Vagina (tissue), 2 donors: Measurements from ENCODE around the gene TMEM186. TPM values are rescaled to one million over a fixed set of nuclear protein-coding genes. Genes with fewer than 3 reads are reported as not detected.

Source experiments
- DNase-seq, 2 donors: peaks; one replicate each; pipeline ENCODE4 v3.0.0-alpha.2; 2017; ENCODE audit errors: extremely low spot score in 2 of 2
- H3K27ac ChIP-seq: fragments of 200-600 bp; sonication (generic); one replicate; pipeline ENCODE4 v1.5.1; 2019
- H3K27me3 ChIP-seq: fragments of 200-600 bp; sonication (generic); one replicate; pipeline ENCODE4 v1.5.1; 2019
- H3K36me3 ChIP-seq, 2 donors: fragments of 200-600 bp; sonication (generic); one replicate each; pipeline ENCODE4 v1.5.1; 2017 to 2019
- H3K4me1 ChIP-seq: fragments of 200-600 bp; sonication (generic); one replicate; pipeline ENCODE4 v1.5.1; 2019
- H3K4me3 ChIP-seq, 2 donors: fragments of 200-600 bp; sonication (generic); 1 replicate in 1 of 2; 2 replicates in 1 of 2; pipeline ENCODE4 v1.5.1; 2016 to 2019
- H3K9me3 ChIP-seq: fragments of 200-600 bp; sonication (generic); one replicate; pipeline ENCODE4 v1.5.1; 2019
- CTCF ChIP-seq, 3 experiments: fragments of 450-650 bp in 2 of 3; fragments of 200-600 bp in 1 of 3; sonication (generic) in 1 of 3; IDR thresholded peaks; one replicate each; pipeline ENCODE4 v1.5.1; 2017 to 2019; ENCODE audit warnings: antibody characterized with exemption in 3 of 3, mild to moderate bottlenecking in 2 of 3, moderate library complexity in 2 of 3
- POLR2A ChIP-seq, 2 donors: fragments of 450-650 bp; IDR thresholded peaks; one replicate each; pipeline ENCODE4 v1.6.1; 2017; ENCODE audit warnings: antibody characterized with exemption in 2 of 2, mild to moderate bottlenecking in 2 of 2, moderate library complexity in 2 of 2
- POLR2AphosphoS5 ChIP-seq, 2 donors: sonication (generic); formaldehyde crosslinking; IDR thresholded peaks; one replicate each; pipeline ENCODE4 v1.9.0; 2017; ENCODE audit warnings: antibody characterized with exemption in 2 of 2, mild to moderate bottlenecking in 2 of 2, low read depth in 1 of 2; ENCODE audit not compliant: insufficient read depth in 1 of 2
- intact Hi-C: fragments of 100-400 bp; cut with DNase I; formaldehyde crosslinking; loops from one replicate; pipeline ENCODE4 v1.15.1; 2023
- total RNA-seq: library from RNA; depleted of rRNA; stranded (reverse); fragments of >200 nt; gene quantifications from one replicate; pipeline ENCODE4 v1.2.3, GENCODE V29; 2016

Gene TMEM186
- total RNA-seq, 1 donor from 2014 or later = 2.9 TPM

GRCh38 chr16:8816967-8817655 lies 19.7 kb upstream of the TMEM186 start:
- no peak overlapping the region for H3K27ac ChIP-seq
- intact Hi-C loops = no loop called here
- H3K9me3 ChIP-seq = no peaks in the 10 kb centered on the region
- H3K4me1 ChIP-seq = no peaks in the 10 kb centered on the region
- H3K27me3 ChIP-seq = no peaks in the 10 kb centered on the region
- peaks cover 0 to 62% of the 10 kb centered on the region in 2 donors for H3K36me3 ChIP-seq
- TF ChIP-seq POLR2AphosphoS5 (IDR thresholded peaks at IDR 0.05; ENCODE audit: insufficient read depth in 1 of 2, low read depth in 1 of 2) (no peak), POLR2A (IDR thresholded peaks at IDR 0.05) (no peak), CTCF (IDR thresholded peaks at IDR 0.05) (no peak)
- DNase-seq = no peak
- H3K4me3 ChIP-seq = no peak overlapping the region

GRCh38 chr16:8814095-8814806 lies 16.8 kb upstream of the TMEM186 start:
- no peak for DNase-seq
- no peak for TF ChIP-seq CTCF (IDR thresholded peaks at IDR 0.05)
- no peak for TF ChIP-seq POLR2AphosphoS5 (IDR thresholded peaks at IDR 0.05; ENCODE audit: insufficient read depth in 1 of 2, low read depth in 1 of 2)
- TF ChIP-seq POLR2A (IDR thresholded peaks at IDR 0.05) = no peak
- Histone ChIP-seq H3K4me1 (no peaks in the 10 kb centered on the region), H3K36me3 (peaks cover 0 to 83% of the 10 kb centered on the region in 2 donors), H3K9me3 (no peaks in the 10 kb centered on the region), H3K27me3 (no peaks in the 10 kb centered on the region), H3K27ac (no peak overlapping the region), H3K4me3 (no peak overlapping the region)
- intact Hi-C loops = no loop called here

- Histone ChIP-seq H3K4me1 (no peaks in the 10 kb centered on the region), H3K4me3 (no peak overlapping the region), H3K27me3 (no peaks in the 10 kb centered on the region), H3K9me3 (no peaks in the 10 kb centered on the region), H3K36me3 (peaks cover 0 to 82% of the 10 kb centered on the region in 2 donors), H3K27ac (no peak overlapping the region)
- DNase-seq = no peak
- TF ChIP-seq CTCF (IDR thresholded peaks at IDR 0.05) (no peak), POLR2A (IDR thresholded peaks at IDR 0.05) (no peak), POLR2AphosphoS5 (IDR thresholded peaks at IDR 0.05; ENCODE audit: insufficient read depth in 1 of 2, low read depth in 1 of 2) (no peak)
- intact Hi-C loops = no loop called here
Observed at GRCh38 chr16:8812162-8812843, 14.9 kb upstream of the TMEM186 start.

GRCh38 chr16:8808613-8809353 lies 11.3 kb upstream of the TMEM186 start:
- no peak for DNase-seq
- intact Hi-C loops = no loop called here
- no peaks in the 10 kb centered on the region for H3K4me1 ChIP-seq
- TF ChIP-seq POLR2A (IDR thresholded peaks at IDR 0.05) (no peak), POLR2AphosphoS5 (IDR thresholded peaks at IDR 0.05; ENCODE audit: insufficient read depth in 1 of 2, low read depth in 1 of 2) (no peak)
- H3K4me3 ChIP-seq = no peak overlapping the region
- no peaks in the 10 kb centered on the region for H3K27me3 ChIP-seq
- H3K36me3 ChIP-seq = peaks cover 0 to 90% of the 10 kb centered on the region in 2 donors
- H3K27ac ChIP-seq = no peak overlapping the region
- no peaks in the 10 kb centered on the region for H3K9me3 ChIP-seq

GRCh38 chr16:8808009-8808408 lies 10.6 kb upstream of the TMEM186 start:
- H3K36me3 ChIP-seq = peaks cover 0 to 90% of the 10 kb centered on the region in 2 donors
- intact Hi-C loops = no loop called here
- no peak for DNase-seq

More at GRCh38 chr16:8808009-8808408, 10.6 kb upstream of the TMEM186 start:
- no peaks in the 10 kb centered on the region for H3K4me1 ChIP-seq
- no peaks in the 10 kb centered on the region for H3K9me3 ChIP-seq
- no peak for TF ChIP-seq CTCF (IDR thresholded peaks at IDR 0.05)
- no peak for TF ChIP-seq POLR2AphosphoS5 (IDR thresholded peaks at IDR 0.05; ENCODE audit: insufficient read depth in 1 of 2, low read depth in 1 of 2)
- TF ChIP-seq POLR2A (IDR thresholded peaks at IDR 0.05) = no peak
- H3K4me3 ChIP-seq = no peak overlapping the region
- no peaks in the 10 kb centered on the region for H3K27me3 ChIP-seq
- H3K27ac ChIP-seq = no peak overlapping the region
